ENCODE results near the gene CMA1.
"Not testable (repeated sequence)": the region's sequence is repeated elsewhere in the genome, so short reads cannot be mapped to it uniquely, and the experiment has no call there.

Gene CMA1

GRCh38 chr14:24534286-24534685, 26.2 kb upstream of the CMA1 start:
- H3K4me1 ChIP-seq, result no peaks in the 10 kb centered on the region
- no peak overlapping the region for H3K4me2 ChIP-seq (ENCODE audit: low read length)
- no peak overlapping the region for H3K27ac ChIP-seq
- H3K27me3 ChIP-seq (ENCODE audit: control insufficient read depth, insufficient read depth, low read length), result no peaks in the 10 kb centered on the region
- H3K9me3 ChIP-seq (ENCODE audit: control insufficient read depth, low read length), result no peaks in the 10 kb centered on the region
- no peaks in the 10 kb centered on the region for H3K79me2 ChIP-seq
- no peak overlapping the region for H3K9ac ChIP-seq
- H3K4me3 ChIP-seq (ENCODE audit: low read depth, low read length), result no peak overlapping the region
- no peaks in the 10 kb centered on the region for H3K36me3 ChIP-seq (ENCODE audit: control insufficient read depth, insufficient read depth, low read length)
- TF ChIP-seq CTCF (IDR thresholded peaks at IDR 0.05), result no peak
- no peak overlapping the region for H2AFZ ChIP-seq

- H3K4me3 ChIP-seq (ENCODE audit: low read depth, low read length); H3K9ac ChIP-seq; H3K4me2 ChIP-seq (ENCODE audit: low read length); H3K27ac ChIP-seq; H3K9me3 ChIP-seq (ENCODE audit: control insufficient read depth, low read length); H3K27me3 ChIP-seq (ENCODE audit: control insufficient read depth, insufficient read depth, low read length); H2AFZ ChIP-seq; H3K36me3 ChIP-seq (ENCODE audit: control insufficient read depth, insufficient read depth, low read length); H3K4me1 ChIP-seq; H3K79me2 ChIP-seq: not testable (repeated sequence)
These were observed 18.0 kb upstream of the CMA1 start for GRCh38 chr14:24525877-24526620.

GRCh38 chr14:24518851-24519250, 10.8 kb upstream of the CMA1 start:
- H3K27ac ChIP-seq, result no peak overlapping the region
- no peak overlapping the region for H3K9ac ChIP-seq
- no peaks in the 10 kb centered on the region for H3K36me3 ChIP-seq (ENCODE audit: control insufficient read depth, insufficient read depth, low read length)
- H3K79me2 ChIP-seq, result no peaks in the 10 kb centered on the region
- no peak overlapping the region for H3K4me3 ChIP-seq (ENCODE audit: low read depth, low read length)
- no peak overlapping the region for H2AFZ ChIP-seq
- H3K4me2 ChIP-seq (ENCODE audit: low read length), result no peak overlapping the region
- H3K4me1 ChIP-seq, result no peaks in the 10 kb centered on the region
- no peaks in the 10 kb centered on the region for H3K27me3 ChIP-seq (ENCODE audit: control insufficient read depth, insufficient read depth, low read length)
- no peak for TF ChIP-seq CTCF (IDR thresholded peaks at IDR 0.05)
- H3K9me3 ChIP-seq (ENCODE audit: control insufficient read depth, low read length), result no peaks in the 10 kb centered on the region

- no peak for TF ChIP-seq CTCF (IDR thresholded peaks at IDR 0.05)
- Histone ChIP-seq H2AFZ (no peak overlapping the region), H3K9me3 (ENCODE audit: control insufficient read depth, low read length) (no peaks in the 10 kb centered on the region), H3K27me3 (ENCODE audit: control insufficient read depth, insufficient read depth, low read length) (no peaks in the 10 kb centered on the region), H3K9ac (no peak overlapping the region), H3K36me3 (ENCODE audit: control insufficient read depth, insufficient read depth, low read length) (no peaks in the 10 kb centered on the region), H3K27ac (no peak overlapping the region), H3K4me1 (no peaks in the 10 kb centered on the region), H3K4me3 (ENCODE audit: low read depth, low read length) (no peak overlapping the region), H3K79me2 (no peaks in the 10 kb centered on the region), H3K4me2 (ENCODE audit: low read length) (no peak overlapping the region)
These were observed 6.1 kb upstream of the CMA1 start for GRCh38 chr14:24514209-24514608.

GRCh38 chr14:24513009-24513408, 4.9 kb upstream of the CMA1 start:
- H2AFZ ChIP-seq, result no peak overlapping the region

More at GRCh38 chr14:24513009-24513408, 4.9 kb upstream of the CMA1 start:
- H3K9me3 ChIP-seq (ENCODE audit: control insufficient read depth, low read length), result no peaks in the 10 kb centered on the region
- H3K27ac ChIP-seq, result no peak overlapping the region
- no peak overlapping the region for H3K4me2 ChIP-seq (ENCODE audit: low read length)
- H3K79me2 ChIP-seq, result no peaks in the 10 kb centered on the region
- H3K4me3 ChIP-seq (ENCODE audit: low read depth, low read length), result no peak overlapping the region
- H3K9ac ChIP-seq, result no peak overlapping the region
- no peak for TF ChIP-seq CTCF (IDR thresholded peaks at IDR 0.05)
- no peaks in the 10 kb centered on the region for H3K4me1 ChIP-seq
- no peaks in the 10 kb centered on the region for H3K27me3 ChIP-seq (ENCODE audit: control insufficient read depth, insufficient read depth, low read length)
- no peaks in the 10 kb centered on the region for H3K36me3 ChIP-seq (ENCODE audit: control insufficient read depth, insufficient read depth, low read length)
